Stimulated activated naive CD4-positive, alpha-beta T cell treated with Interleukin-2 at 50 U/mL for 16 hours (primary cell): ENCODE results near the gene HAUS7.

Experiments used
- DNase-seq: peaks from one replicate; lab custom pipeline; 2025; lab: John Stamatoyannopoulos, UW

The HAUS7 gene

GRCh38 chrX:153435845-153436244 is 34.5 kb downstream of the HAUS7 start:
- no peak for DNase-seq

- no peak for DNase-seq
Observed at GRCh38 chrX:153434801-153435200, 35.6 kb downstream of the HAUS7 start.

- no peak for DNase-seq
Observed at GRCh38 chrX:153433781-153434285, 36.5 kb downstream of the HAUS7 start.

- no peak for DNase-seq
Observed at GRCh38 chrX:153433161-153433680, 37.2 kb downstream of the HAUS7 start.

- no peak for DNase-seq
Observed at GRCh38 chrX:153430796-153431195, 39.6 kb downstream of the HAUS7 start.

- no peak for DNase-seq
Observed at GRCh38 chrX:153426204-153426603, 44.2 kb downstream of the HAUS7 start.

- DNase-seq, result no peak
Observed at GRCh38 chrX:153423652-153424051, 46.7 kb downstream of the HAUS7 start.

GRCh38 chrX:153421856-153422255 is 48.5 kb downstream of the HAUS7 start:
- no peak for DNase-seq

GRCh38 chrX:153420851-153421599 is 49.4 kb downstream of the HAUS7 start:
- no peak for DNase-seq

- DNase-seq, result no peak
Observed at GRCh38 chrX:153417637-153418036, 52.7 kb downstream of the HAUS7 start.

- DNase-seq, result no peak
Observed at GRCh38 chrX:153416781-153417450, 53.5 kb downstream of the HAUS7 start.

- no peak for DNase-seq
Observed at GRCh38 chrX:153414856-153415510, 55.4 kb downstream of the HAUS7 start.

- no peak for DNase-seq
Observed at GRCh38 chrX:153413731-153414130, 56.6 kb downstream of the HAUS7 start.

- DNase-seq, result no peak
Observed at GRCh38 chrX:153412746-153413720, 57.3 kb downstream of the HAUS7 start.

GRCh38 chrX:153411988-153412574 is 58.3 kb downstream of the HAUS7 start:
- DNase-seq, result no peak

- DNase-seq, result peak; percentile 21
Observed at GRCh38 chrX:153411255-153411987, 59.0 kb downstream of the HAUS7 start, which contains the start of gene ZFP92. Gene ZFP92 (plus strand): TSS chrX:153411472. CDS start chrX:153418323, 6,851 bp downstream.

GRCh38 chrX:153410888-153411254 is 59.5 kb downstream of the HAUS7 start:
- DNase-seq, result no peak

GRCh38 chrX:153410373-153410772 is 60.0 kb downstream of the HAUS7 start:
- no peak for DNase-seq

- DNase-seq, result no peak
Observed at GRCh38 chrX:153409414-153410101, 60.8 kb downstream of the HAUS7 start.
